Measurements from ENCODE around the gene TCHP.

TCHP gene

DNA sequence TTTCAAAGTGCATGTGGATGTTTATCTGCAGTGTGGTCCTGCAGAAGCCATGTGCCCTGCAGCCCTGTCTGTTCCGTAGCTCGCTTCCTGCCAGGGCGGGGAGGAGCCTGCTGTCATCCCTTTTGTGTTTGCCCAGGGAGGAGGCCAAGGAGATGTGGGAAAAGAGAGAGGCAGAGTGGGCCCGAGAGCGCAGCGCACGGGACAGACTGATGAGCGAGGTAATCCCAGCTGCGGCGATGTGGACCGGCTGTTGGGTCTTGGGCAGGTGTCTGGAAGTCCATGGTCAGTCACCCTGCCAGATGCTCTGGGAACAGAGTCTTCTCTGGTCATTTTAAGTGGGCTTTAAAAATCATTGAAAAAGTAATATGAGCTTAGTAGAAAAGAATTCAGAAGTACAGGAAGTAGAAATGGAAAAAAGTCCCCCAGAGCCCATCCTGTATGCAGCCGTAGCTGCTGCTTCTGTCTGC lies 12.8 kb downstream of the TCHP start:
- Histone ChIP-seq H3K4me3 (no peak overlapping the region), H3K27ac (no peak overlapping the region)
- no peak for DNase-seq (ENCODE audit: low spot score)
- TF ChIP-seq, protein P1, sequence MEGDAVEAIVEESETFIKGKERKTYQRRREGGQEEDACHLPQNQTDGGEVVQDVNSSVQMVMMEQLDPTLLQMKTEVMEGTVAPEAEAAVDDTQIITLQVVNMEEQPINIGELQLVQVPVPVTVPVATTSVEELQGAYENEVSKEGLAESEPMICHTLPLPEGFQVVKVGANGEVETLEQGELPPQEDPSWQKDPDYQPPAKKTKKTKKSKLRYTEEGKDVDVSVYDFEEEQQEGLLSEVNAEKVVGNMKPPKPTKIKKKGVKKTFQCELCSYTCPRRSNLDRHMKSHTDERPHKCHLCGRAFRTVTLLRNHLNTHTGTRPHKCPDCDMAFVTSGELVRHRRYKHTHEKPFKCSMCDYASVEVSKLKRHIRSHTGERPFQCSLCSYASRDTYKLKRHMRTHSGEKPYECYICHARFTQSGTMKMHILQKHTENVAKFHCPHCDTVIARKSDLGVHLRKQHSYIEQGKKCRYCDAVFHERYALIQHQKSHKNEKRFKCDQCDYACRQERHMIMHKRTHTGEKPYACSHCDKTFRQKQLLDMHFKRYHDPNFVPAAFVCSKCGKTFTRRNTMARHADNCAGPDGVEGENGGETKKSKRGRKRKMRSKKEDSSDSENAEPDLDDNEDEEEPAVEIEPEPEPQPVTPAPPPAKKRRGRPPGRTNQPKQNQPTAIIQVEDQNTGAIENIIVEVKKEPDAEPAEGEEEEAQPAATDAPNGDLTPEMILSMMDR (IDR thresholded peaks at IDR 0.05) = no peak

DNA sequence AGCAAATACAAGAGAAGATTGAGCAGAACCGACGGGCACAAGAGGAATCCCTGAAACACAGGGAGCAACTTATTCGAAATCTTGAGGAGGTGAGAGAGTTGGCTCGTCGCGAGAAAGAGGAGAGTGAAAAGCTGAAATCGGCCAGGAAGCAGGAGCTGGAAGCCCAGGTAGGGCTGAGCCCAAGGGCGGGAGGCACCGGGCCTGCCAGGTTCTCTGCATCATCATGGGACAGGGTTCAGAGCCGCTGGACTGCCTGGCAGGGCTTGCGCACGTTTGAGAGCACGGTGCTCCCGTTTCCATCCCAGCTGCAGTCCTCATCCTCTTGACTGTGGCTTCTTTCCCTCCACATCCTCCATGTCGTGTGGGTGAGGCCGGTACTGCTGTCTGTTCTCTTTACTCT lies 14.4 kb downstream of the TCHP start:
- TF ChIP-seq, protein P1 (IDR thresholded peaks at IDR 0.05) = no peak
- H3K4me3 ChIP-seq = no peak overlapping the region
- no peak overlapping the region for H3K27ac ChIP-seq
- DNase-seq (ENCODE audit: low spot score) = no peak

DNA sequence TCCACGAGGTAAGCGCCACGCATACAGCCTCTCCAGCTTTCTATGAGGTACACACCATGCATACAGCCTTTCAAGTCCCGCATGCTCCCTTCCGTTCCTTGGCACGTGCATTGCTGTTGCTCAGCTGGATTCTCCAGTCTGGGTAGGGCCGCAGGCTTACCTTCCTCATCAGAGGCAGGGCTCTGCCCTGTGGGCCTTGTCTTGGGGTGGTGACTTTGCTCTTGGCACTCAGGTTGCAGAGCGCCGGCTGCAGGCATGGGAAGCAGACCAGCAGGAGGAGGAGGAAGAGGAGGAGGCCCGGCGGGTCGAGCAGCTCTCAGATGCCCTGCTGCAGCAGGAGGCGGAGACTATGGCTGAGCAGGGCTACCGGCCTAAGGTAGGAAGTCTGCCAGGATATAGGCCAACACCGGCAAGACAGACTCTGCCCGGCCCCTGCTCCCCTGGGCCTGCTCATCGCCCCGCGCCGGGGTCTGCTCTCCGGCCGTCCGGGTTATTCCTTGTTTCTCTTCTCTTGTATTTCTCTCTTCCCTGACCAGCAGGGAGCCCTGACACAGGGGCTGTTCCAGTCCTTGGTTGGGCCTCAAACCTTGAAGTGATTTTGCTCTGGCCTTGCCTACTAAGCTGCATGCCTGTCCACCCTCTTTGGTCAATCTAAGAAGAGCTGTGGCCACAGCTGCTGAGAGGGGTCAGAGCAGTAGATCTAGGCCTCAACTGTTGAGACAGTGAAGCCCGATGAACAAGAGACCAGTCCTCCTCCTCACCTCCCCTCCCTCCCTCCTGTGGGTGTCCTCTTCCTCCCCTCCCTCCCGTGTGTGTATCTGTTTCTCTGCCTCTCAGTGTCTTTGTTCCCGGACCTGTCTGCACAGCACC lies 15.3 kb downstream of the TCHP start:
- Histone ChIP-seq H3K27ac (no peak overlapping the region), H3K4me3 (no peak overlapping the region)
- no peak for DNase-seq (ENCODE audit: low spot score)
- TF ChIP-seq, protein P1 (IDR thresholded peaks at IDR 0.05) = no peak

DNA sequence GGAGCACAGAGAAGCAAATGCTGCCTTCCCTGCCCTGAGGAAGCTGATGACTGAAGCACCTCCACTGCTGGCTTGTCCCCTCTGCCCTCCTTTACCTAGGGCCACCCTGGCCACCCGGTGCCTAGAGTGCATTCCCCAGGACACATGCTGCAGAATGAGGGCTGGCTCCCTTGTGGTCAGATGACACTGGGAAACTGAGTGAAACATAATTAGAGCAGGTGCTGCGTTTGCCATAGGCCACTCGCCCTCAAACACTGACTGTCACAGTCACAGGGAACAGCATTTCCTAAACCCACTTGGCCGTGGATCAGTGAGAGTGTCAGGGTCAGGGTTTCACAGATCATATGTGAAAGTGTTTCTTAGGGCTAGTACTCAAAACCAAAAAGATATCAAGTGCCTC lies 16.0 kb downstream of the TCHP start:
- H3K27ac ChIP-seq = no peak overlapping the region

DNA sequence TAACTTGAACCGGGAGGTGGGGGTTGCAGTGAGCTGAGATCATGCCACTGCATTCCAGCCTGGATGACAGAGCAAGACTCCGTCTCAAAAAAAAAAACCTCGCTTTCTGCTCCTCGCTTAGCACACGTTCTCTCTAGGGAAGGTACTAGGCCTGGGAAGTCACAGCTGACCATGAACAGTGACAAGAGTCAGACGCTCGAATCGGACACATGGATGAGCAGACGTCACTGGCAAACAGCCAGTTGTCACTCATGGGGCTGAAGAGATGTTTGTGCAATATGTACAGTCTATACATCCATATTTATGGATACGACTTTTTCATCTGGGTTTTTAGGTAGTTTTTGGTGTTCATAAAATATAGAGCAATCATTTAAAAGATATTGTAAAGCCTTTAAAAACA lies 19.4 kb downstream of the TCHP start:
- Histone ChIP-seq H3K4me3 (no peak overlapping the region), H3K27ac (no peak overlapping the region)
- TF ChIP-seq, protein P1 (IDR thresholded peaks at IDR 0.05) = no peak
- no peak for DNase-seq (ENCODE audit: low spot score)

More for the DNA sequence above, 16.0 kb downstream of the TCHP start:
- no peak for DNase-seq (ENCODE audit: low spot score)
- no peak overlapping the region for H3K4me3 ChIP-seq
- TF ChIP-seq, protein P1 (IDR thresholded peaks at IDR 0.05) = no peak

DNA sequence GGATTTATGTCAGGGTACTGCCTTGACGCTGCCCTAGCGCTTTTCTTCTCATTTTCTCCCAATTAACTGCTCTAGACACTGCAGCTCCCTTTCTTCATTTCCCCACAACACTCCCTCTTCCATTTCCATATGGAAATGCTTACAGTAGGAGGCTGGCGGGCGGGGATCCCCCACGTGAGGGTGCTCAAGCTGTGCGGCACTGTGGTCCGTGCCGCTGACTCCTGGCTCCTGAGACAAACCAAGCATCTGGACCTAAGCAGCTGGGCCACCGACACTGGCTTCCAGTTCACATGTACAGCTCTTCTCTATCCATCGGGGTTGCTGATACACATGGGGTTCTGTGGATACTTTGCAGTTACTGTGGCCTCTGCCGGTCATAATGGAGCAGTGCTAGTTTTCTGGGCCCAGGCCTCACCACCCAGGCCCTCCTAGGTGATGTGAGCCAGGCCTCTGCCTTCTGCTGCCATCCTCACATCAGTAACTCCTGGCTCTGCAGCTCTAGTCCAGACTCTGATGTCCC lies 20.2 kb downstream of the TCHP start:
- no peak for DNase-seq (ENCODE audit: low spot score)
- TF ChIP-seq, protein P1 (IDR thresholded peaks at IDR 0.05) = no peak
- no peak overlapping the region for H3K27ac ChIP-seq
- H3K4me3 ChIP-seq = no peak overlapping the region

DNA sequence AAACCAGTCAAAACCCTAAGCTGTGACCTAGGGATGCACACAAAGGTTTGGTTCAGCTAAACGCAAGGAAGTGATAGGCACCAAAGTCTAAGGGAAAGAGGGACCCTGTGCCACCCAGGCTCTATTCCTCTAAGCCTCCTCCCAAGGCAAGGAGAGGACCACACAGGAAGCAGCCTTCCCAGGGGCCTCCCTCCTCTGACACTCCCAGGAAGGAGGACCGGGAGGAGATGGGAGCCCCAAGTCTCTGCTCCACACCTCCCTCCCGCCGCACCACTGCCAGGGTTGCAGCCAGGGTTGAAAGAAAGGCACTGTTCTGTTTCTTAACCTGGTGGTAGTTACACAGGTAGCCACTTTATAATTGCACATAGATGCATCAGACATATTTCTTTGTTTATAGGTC lies 21.9 kb downstream of the TCHP start:
- H3K27ac ChIP-seq = no peak overlapping the region
- no peak overlapping the region for H3K4me3 ChIP-seq
- no peak for DNase-seq (ENCODE audit: low spot score)
- TF ChIP-seq, protein P1 (IDR thresholded peaks at IDR 0.05) = no peak
